ENCODE results near the gene ZDHHC7.
"Not testable (repeated sequence)": the region's sequence is repeated elsewhere in the genome, so short reads cannot be mapped to it uniquely, and the experiment has no call there.

ZDHHC7 gene

GRCh38 chr16:84960942-84961341 lies 50.4 kb downstream of the ZDHHC7 start:
- no peak for DNase-seq

GRCh38 chr16:84959784-84960417 lies 51.4 kb downstream of the ZDHHC7 start:
- peak; percentile 23 for DNase-seq

DNA sequence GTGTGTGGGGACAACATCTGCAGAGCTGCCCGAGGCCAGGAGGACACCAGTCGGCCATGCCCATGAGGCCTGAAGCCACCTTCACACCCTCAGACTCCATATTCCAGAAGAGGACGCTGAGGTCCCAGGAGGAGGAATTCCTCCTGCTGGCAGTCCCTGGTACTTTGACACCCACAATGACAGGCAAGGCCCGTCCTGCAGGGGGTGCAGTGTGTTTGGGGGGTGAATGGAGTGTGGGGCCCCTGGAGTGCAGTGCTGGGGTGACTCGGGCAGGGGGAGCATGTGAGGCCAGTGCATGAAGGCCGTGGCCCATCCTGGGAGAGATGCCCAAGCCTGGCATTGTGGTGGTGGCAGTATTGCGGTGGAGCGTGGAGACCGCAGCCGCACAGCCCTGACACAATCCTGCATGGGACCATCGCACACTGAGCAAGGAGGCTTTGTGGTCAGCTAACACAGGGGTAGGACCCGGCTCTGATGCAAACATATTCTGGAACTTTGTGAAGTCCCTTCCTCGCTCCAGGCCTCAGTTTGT lies 52.2 kb downstream of the ZDHHC7 start:
- DNase-seq: no peak

- DNase-seq: no peak
Observed at GRCh38 chr16:84957792-84958191, 53.5 kb downstream of the ZDHHC7 start.

DNA sequence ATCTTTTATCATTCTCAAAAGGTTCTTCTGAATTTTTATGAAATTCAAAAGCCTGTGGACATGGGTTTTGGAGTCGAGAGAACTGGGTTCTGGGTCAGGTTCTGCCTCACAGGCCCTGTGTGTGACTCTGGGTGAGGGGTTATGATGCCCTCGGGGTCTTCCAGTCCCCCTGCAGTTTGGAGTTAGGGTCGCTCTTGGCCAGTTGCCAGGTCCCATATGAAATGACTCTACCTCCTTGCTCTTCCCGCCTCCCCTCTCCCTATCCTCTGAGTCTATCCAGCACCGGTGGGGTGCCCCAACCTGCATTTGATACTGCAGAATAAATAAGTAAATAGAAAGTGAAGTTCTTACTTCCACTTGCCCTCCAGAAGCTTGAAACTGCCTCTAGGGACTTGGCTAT lies 54.1 kb downstream of the ZDHHC7 start:
- DNase-seq: no peak

DNA sequence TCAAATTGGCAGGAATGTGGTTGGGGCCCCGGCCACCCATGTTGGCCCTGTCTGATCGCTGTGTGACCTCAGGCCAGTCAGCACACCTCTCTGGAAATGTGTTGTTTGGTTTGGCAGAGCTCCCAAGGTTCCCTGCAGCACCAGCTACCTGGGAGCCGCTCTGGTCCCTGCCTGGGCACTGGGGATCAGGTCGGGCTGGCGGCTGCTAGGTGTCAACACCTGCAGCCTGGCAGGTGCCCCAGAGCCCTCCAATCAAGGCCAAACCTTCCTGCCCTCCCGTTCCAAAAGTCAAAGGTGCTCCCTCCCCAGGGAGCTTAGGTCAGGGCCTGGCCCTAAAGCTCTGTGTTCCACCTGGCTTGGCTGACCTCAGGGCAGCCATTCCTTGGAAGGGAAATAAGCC lies 55.9 kb downstream of the ZDHHC7 start:
- peak; percentile 27 for DNase-seq

DNA sequence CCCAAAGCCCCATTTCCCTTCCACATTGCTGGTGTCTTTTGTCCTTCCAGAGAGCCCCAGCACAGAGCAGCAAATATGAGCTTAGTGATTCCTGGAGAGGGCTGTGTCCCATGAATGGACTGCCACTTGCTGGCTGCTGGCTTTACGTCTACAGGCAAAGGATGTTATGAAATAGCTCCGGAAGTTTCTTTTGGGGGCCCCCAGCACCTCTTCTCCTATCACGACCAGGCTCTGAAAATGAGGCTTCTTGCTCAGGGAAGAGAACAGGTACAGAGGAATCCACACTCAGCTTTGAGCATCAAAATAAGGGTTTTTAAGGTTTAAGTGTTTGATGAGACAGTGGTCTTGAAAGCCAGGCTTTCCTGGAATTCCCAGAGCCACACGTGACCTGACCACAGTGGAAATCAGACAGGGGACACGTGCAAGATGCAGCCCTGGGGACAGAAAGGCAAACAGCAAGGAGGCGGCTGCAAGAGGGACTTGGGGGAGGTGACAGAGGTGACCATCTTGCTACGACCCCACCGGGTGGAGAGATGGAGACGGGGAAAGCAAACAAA lies 58.1 kb downstream of the ZDHHC7 start:
- no peak for DNase-seq

DNA sequence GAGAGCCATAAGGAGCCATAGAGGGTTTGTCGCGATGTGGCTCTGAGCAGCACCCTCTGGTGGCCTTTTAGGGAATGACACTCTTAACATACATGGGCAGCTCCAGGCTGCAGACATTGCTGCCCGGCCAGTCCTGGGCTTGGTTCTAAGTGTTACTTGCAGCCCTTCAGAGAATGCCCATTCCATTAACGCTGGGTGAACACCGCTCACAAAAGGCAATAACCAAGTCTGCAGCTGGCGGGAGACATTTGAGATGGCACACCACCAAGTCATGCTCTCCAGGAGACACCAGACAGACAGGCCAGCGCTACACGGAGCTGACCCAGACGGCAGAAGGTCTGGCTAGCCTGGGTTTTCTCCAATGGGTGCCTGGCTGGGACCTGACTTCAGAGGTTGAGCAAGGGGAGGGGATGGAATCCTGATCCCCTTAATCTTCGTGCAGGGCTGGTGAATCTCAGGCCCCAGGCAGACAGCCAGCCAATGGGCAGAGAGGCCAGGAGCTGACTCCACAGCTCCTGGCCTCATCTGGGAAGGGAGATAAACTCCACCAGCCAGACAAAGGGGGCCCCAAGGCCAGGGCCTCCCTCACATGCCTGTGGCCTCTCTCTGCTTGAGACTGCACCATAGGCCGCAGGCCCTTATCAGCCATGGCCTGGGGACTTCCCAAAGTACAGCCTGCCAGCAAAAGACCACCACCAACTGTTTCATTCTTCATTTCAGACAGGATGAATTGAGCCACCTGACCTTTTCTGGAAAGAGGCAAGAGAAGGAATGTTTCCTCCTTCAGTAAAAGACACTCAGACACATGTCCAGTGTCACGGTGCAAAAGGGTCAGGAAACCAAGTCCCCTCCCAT lies 58.8 kb downstream of the ZDHHC7 start:
- peak; percentile 72 for DNase-seq

GRCh38 chr16:84950906-84951305 lies 60.4 kb downstream of the ZDHHC7 start:
- peak; percentile 69 for DNase-seq

- DNase-seq: no peak
Observed at GRCh38 chr16:84949772-84950436, 61.4 kb downstream of the ZDHHC7 start.

DNA sequence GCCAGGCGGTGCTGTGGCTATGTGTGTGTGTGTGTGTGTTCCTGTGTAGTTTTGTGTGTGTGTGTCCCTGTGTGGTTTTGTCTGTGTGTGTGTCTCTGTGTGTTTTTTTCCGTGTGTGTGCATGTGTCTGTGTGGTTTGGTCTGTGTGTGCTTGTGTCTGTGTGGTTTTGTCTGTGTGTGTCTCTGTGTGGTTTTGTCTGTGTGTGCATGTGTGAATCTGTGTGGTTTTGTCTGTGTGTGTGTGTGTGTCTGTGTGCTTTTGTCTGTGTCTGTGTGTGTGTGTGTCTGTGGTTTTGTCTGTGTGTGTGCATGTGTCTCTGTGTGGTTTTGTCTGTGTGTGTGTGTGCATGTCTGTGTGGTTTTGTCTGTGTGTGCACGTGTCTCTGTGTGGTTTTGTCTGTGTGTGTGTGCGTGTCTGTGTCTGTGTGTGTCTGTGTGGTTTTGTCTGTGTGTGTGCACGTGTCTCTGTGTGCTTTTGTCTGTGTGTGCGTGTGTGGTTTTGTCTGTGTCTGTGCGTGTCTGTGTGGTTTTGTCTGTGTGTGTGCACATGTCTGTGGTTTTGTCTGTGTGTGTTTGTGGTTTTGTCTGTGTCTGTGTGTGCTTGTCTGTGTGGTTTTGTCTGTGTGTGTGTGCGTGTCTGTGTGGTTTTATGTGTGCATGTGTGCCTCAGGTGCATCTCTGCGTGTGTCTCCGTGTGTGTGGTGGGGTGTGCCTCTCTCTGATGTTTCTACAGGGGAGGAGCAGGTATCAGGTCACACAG lies 62.3 kb downstream of the ZDHHC7 start:
- no peak for DNase-seq

DNA sequence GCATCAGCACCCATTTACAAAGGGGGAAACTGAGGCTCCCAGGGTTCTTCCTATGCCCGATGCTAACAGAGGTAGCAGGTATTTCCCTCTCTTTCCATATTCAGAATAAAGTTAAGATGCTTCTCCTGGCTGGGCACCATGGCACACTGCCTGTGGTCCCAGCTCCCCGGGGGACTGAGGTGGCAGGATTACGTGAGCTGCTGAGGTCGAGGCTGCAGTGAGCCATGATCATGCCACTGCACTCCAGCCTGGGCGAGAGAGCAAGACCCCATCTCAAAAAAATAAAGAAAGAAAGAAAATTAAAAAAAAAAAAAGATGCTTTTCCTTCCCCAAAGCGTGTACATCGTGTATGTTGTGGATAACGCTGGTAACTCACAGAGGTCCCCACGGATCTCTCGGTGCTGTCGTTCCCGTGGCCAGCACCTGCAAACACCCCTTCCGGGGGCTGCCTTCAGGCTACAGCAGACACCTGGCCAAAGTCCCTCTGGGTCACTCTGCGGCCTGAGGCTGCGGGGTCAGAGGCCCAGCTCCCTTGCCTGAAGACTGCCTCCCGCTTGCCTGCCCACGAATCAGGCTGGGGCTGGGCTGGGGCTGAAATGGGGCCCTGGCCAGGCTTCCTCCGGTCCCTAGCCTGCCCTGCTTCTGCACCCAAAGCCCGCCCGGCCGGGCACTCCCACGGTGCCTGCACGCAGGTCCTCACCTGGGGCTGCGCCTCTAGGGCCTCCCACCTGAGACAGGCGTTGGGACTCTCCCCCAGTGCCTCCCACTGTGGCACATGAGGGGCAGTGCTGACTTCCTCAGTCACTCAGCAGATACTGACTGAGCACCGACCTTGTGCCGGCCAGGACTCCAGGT lies 63.1 kb downstream of the ZDHHC7 start:
- DNase-seq: no peak

GRCh38 chr16:84947022-84947421 lies 64.3 kb downstream of the ZDHHC7 start:
- peak; percentile 64 for DNase-seq

DNA sequence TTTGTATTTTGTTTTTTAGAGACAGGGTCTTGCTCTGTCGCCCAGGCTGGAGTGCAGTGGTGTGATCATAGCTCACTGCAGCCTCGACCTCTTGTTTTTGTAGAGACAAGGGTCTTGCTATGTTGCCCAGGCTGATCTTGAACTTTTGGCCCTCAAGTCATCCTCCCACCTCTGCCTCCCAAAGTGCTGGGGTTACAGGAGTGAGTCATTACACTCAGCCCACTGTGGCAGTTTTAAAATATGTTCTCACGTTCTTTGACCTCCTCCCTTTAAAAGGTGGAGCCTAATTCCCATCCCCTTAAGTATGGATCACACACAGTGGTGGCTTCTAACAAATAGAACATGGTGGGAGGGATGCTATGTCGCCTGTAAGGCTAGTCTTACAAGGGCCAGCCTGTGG lies 67.7 kb downstream of the ZDHHC7 start:
- no peak for DNase-seq

DNA sequence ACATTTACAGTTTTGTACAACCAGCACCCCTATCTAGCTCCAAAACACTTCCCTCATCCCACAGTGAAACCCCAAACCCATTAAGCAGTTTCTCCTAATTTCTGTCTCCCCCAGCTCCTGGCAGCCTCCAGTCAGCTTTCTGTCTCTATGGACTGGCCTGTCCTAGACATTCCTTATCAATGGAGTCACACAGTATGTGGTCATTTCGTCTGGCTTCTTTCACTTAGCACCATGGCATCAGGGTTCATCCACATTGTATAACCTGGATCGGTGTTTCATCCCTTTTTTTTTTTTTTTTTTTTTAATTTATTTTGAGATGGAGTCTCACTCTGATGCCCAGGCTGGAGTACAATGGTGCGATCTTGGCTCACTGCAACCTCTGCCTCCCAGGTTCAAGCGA lies 68.5 kb downstream of the ZDHHC7 start:
- DNase-seq: no peak

DNA sequence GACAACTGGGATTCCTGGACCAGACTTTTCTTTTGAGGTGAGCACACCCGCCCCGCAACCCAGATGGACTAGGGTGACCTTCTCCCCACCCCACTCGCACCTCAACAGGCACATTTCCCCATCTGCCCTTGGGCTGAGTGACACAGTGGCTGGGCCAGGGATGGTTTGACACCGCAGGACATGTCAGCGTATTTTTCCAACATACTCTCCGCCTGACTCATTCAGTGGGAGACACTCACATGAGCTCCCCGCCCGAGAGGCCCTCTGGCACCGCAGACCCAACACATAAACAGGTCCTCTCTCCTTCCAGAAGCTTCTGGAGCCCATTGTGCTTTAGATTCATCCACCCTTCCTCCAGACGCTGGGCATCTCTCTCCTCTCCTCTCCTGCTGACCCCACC lies 69.4 kb downstream of the ZDHHC7 start:
- DNase-seq: no peak

GRCh38 chr16:84940670-84941551 lies 70.4 kb downstream of the ZDHHC7 start:
- DNase-seq: no peak

DNA sequence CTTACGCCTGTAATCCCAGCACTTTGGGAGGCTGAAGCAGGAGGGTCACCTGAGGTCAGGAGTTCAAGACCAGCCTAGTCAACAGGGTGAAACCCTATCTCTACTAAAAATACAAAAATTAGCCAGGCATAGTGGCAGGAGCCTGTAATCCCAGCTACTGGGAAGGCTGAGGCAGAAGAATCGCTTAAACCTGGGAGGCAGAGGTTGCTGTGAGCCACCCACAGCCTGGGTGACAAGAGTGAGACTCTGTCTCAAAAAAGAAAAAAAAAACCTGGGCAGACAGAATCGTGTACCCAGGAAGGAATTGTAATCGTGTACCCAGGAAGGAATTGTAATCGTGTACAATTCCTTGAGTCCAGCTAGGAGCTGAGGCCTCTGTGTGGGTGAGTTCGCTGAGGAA lies 72.7 kb downstream of the ZDHHC7 start:
- not testable (repeated sequence) for DNase-seq

- DNase-seq: no peak
Observed at GRCh38 chr16:84937196-84938005, 73.9 kb downstream of the ZDHHC7 start.

All from RPMI8226 (cell line).